NCI-H128 (cell line): ENCODE data around the gene PLCD3.
"Not testable (repeated sequence)": the region's sequence is repeated elsewhere in the genome, so short reads cannot be mapped to it uniquely, and the experiment has no call there.

Experiments
- DNase-seq: peaks from one replicate; lab custom pipeline; 2025; ENCODE audit not compliant: unreplicated experiment; lab: John Stamatoyannopoulos, UW

Gene PLCD3

DNA sequence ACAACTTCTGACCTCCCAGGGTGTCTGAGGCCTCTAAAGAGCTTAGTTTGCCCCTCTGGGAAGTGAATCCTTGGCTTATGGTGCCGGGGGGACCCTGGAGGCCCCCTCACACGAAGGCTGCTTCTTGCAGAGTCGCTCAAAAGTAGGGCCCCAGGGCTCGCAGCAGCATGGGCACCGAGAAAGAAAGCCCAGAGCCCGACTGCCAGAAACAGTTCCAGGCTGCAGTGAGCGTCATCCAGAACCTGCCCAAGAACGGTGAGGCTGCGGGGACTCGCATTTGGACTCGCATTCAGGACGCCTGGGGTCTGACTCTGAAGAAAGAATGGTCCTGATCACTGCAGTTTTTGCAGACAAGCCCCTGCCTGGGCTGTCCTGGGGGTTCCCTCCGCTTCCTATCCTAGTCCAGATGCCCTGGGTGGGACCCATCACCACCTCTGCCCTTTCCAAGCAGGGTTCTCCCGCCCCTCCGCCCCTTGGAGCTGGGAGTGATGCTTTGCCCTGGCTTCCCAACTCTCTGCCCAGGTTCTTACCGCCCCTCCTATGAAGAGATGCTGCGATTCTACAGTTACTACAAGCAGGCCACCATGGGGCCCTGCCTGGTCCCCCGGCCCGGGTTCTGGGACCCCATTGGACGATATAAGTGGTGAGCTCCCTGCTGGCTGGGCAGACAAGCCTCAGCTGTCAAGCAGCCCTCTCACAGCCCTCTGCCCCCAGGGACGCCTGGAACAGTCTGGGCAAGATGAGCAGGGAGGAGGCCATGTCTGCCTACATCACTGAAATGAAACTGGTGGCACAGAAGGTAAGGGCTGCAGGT lies 3.9 kb upstream of the PLCD3 start:
- DNase-seq, result no peak

DNA sequence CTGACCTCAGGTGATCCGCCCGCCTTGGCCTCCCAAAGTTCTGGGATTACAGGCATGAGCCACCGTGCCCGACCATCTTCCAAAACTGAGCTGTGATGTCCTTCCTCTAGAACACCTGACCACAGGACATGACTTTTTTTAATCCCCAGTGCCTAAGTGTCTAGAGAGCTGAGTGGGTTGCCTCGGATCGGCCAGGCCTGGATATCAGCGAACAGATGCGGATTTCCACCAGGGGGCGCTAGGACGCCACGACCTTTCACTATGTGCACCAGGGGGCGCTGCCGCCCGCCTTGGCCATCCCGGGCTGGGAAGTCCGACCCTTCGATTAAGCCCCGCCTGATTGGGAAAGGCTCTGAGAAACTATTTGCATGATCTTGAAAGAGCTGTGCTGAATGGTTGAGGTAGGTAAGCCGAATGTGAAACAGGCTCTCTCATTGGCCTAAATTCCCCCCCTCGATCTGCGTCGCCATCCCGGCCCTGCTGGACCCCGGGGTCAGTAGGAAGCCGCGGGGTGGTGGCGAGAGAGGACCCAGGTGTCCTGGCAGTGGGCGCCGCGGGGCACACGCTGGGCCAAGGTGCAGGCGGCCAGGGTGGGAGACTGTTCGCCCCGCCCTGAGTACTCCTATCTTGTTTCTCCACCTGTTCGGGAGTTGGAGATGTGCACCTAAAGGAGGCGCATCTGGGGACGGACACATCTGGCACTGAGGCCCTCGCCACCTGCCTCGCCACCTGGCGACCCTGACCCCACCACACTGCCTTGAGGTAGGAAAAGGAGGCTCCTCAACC lies 3.1 kb upstream of the PLCD3 start, which contains the start of gene ACBD4:
Gene ACBD4, plus strand, starts transcription at position 496 of the 786 bp plus-strand sequence. CDS start 458 bp downstream, outside the sequence.
- peak; percentile 87 for DNase-seq

DNA sequence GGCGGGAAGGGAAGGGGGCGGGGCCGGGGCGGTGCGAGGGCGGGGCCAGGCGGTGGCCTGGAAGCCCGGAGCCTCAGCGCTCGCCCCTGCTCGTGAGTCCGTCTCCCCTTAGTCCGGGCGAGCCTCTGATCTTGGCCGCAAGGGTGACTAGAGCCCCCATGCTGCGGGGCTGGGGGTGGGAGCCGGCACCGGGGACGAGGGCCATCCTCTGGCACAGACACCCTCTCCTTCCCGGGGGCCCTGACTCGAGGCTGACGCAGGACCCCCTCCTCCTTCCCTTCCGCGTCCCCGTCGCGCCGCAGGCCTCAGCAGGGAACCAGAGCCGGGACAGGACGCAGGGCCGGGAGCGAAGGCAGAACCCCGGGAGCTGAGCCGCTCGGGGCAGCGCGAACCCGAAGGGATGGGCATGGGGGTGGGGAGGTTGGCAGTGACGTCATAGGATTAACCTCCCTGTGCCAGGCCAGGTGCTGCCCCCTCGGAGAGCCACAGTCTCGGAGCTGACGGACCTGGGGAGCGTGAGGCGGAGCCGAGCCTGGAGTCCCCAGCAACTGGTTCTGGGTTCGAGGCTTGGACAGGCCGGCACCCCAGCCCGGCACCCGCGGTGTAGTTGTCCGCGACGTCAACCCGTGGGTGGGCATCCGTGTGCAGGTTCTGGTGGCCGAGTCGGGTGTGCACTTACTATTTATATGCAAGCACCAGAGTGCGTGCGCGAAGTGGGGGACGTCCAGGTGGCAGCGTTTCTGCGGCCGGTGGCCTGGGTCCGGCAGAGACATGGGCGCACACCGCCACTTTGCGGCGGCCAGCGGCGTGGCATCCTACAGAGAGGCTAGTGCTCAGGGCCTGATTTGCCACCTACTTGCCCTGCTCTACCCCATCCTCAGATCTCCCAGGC lies 503 bp upstream of the PLCD3 start:
- DNase-seq, result no peak

GRCh38 chr17:45131616-45132319 lies 547 bp downstream of the PLCD3 start:
- DNase-seq, result no peak

GRCh38 chr17:45130681-45131615 lies 1.4 kb downstream of the PLCD3 start:
- DNase-seq, result no peak

DNA sequence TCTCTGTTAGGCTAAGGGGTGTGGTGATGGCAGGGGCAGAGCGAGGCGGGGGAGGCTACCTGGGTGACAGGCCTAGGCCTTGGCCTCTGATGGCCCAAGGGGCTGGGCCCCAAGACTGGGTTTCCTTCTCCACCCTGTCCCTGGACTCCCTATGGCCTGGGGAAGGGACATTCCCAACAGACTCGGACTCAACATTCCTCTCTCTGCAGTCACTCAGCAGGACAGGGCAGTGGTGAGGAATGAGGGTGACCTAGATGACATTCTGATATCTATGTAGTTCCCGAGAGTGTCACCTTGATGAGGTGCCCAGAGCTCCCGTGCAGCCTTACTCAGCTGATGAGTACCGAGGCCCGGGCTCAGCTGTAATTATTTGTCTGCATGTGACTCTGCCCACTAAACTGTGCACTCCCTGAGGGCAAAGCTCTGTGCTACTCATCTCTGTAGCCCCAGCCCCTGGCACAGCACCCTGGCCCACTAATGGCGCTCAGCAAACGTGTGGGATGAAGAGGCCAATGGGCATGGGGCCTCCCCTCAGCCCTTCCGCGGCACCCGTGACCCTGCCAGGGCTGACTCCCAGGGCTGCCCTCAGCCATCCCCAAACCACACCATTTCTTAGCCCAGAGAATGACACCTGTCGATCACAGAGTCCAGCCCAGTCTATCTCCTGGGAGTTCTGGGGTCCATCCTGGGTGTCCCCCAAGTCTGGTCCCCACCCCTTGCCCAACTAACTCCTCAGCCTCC lies 2.2 kb downstream of the PLCD3 start:
- no peak for DNase-seq

DNA sequence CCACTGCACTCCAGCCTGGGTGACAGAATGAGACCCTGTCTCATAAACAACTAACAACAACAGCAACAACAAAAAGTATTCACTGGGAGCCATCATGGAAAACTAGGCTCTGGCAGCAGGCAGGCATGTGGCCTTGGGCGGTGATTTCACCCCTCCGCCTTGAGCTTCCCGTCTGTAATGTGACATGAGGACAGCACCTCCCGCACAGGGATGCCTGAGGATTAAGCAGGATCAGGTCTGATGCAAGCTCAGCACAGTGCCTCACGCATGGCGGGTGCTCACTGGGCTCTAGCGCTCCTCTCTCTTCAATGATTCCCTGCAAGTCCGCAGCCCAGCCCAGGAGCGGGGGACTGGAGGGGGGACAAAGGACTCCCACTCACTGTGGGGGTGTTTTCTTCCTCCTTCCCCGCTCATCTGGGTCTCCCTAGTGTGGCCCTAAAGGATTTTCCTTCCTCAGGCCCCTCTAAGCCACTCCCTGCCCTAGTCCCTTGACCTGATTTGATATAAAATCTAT lies 2.8 kb downstream of the PLCD3 start:
- no peak for DNase-seq

DNA sequence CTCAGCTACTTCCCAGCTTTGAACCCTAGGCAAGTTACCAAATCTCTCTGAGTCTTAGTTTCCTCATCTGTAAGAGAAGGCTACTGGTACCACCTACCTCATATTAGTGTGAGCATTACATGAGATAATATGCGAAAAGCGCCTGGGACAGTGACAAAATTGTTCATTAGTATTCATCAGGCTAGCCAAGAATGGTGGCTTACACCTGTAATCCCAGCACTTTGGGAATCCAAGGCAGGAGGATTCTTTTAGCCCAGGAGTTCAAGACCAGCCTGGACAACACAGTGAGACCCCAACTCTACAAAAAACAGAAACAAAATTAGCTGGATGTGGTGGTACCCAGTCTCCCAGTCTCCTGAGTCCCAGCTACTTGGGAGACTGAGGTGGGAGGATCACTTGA lies 3.3 kb downstream of the PLCD3 start:
- DNase-seq, result no peak

- DNase-seq, result no peak
These were observed 4.0 kb downstream of the PLCD3 start for GRCh38 chr17:45128331-45128730.

DNA sequence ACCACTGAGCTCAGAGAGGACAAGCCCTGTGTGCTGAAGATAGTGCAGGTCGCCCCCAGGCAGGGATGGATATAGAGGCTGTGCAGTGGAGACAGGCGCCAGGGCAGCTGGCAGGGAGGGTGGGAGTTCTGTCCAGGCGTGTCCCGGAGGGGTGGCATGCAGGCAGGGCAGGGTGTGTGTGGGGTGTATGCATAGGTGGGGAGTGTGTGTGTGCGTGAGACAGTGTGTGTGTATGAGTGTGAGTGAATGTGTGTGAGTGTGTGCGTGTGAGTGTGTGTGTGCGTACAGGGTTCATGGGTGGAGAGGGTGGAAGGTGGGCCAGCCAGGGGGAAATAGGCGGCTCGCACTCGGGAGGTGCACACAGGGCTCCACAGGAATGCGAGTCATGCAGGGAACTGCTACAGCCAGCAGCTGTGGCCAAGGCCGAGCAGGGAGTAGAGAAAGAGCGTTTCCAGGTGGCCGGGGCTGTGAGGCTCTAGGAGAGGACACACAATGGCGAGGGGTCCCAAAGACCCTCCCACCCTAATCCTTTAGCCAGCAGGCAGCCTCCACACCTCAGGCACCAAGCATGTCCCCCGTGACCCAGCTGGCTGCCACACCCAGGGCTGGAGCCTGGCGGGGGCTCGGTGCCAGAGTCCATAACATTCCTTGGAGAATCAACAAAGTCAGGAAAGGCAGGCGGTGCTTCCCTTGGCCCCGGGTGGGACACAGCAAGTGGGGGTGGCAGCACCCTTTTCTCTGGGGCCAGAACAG lies 4.6 kb downstream of the PLCD3 start:
- no peak for DNase-seq

DNA sequence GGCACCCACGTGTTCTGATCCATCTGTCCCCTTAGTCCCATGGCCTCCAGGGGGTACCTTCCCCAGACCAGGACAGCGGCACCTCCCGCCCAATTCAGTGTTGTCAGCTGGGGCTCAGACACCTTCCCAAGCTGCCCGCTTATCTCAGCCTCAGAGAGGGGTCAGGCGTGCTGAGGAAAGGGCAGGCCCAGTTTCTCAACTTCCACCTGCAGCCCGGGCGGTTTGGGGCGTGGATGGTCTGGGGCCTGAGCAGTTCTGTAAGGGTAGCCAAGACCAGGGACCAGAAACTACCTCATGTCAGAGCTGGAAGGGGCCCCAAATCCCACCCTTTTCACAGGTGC lies 5.1 kb downstream of the PLCD3 start:
- no peak for DNase-seq

DNA sequence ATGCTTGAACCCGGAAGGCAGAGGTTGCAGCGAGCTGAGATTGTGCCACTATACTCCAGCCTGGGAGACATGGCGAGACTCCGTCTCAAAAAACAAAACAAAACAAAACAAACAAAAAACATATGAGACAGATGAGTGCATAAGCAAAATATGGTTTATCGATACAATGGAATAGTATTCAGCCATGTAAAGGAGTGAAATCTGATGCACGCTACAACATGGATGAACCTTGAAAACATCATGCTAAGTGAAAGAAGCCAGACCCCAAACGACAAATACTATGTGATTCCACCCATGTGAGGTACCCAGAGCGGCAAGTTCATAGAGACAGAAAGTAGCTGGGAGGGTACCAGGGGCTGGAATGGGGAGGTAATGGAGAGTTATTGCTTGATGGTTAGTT lies 6.8 kb downstream of the PLCD3 start:
- DNase-seq, result no peak

DNA sequence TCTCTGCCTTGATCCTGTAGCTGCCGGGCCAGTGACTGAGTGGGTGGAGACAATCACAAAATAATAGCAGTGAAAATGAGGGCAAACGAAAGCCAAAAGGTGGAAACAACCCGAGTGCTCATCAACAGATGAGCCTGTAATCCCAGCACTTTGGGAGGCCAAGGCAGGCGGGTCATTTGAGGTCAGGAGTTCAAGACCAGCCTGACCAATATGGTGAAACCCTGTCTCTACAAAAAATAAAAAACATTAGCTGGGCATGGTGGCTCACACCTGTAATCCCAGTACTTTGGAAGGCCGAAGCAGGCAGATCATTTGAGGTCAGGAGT lies 7.6 kb downstream of the PLCD3 start:
- DNase-seq, result not testable (repeated sequence)

DNA sequence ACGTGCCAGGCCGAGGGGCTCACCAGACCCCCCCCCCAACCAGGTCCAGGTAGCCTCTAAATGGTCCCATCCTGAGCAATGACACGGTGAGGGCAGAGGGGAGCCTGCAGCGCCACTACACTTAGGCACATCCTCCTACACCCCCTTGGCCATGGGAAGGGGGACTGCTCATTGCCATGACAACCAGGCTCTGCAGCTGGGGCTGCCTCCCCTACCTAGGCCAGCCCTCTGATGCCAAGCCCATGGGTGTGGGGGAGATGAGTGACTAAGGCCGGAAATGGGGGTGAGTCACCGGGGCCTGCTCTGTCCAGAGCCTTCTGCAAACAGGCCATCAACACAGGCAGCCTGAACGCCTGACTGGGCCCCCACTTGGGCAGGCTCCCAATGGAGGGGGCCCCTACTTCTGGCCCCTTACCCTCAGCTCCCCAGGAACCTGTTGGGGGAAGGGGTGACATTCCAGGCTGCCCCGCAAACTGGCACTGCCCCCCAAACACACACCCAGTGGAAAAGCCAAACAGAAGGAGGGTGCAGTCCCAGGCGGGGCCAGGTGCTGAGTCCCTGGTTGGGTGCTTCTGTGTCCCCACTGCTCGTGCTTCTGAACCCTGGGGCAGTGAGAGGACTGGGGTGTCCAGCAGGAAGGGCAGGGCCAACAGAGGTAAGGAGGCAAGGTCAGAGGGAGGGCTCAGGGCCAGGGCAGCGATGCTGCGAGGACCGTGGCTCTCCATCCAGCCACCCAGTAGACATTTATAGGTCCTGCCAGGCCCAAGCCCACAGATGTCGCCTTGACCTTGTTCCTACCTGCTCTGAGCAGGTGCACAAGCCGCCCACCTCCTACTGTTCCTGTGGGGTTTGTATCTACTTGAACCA lies 8.2 kb downstream of the PLCD3 start:
- no peak for DNase-seq

GRCh38 chr17:45123076-45123770 lies 9.1 kb downstream of the PLCD3 start:
- DNase-seq, result no peak

DNA sequence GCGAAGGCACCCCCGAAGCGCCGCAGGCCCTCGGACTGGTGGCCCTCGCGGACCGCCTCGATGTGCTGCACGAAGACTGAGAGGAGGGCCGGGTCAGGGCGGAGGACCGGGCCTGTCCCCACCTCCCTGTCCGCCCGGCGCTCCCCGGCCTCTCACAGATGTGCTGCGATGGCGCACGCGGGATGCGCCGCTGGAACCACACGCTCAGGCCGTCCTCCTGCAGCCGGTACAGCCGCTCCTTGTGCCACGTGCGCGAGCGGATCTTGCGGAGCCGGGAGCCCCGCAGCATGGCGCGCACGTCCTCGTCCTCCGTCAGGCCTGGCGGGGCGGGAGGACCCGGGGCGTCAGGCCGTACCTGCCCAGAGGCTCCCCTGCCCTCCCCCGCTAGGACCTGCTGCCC lies 11.3 kb downstream of the PLCD3 start:
- no peak for DNase-seq

DNA sequence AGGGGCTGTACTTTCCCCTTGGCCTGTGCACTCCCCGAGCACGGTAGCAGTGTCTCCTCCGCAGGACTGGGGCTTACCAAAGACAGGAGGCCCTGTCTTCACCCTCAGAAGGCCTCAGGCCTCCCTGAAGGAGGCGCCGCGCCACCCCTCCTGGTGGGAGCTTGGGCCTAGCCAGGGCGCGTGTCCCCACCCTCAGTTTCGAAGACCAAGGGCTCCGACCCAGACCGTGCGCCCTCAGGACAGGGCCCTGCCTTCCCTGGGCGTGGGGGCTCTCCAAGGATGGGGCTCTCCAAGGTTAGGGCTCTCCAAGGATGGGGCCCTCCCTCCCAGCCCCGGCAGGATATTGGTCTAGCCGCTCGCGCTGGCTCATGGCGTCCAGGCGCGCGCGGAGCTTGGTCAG lies 11.8 kb downstream of the PLCD3 start:
- DNase-seq, result no peak
